DND-41 (cell line): Measurements from ENCODE around the gene KRTAP4-6.
"Not testable (repeated sequence)": the region's sequence is repeated elsewhere in the genome, so short reads cannot be mapped to it uniquely, and the experiment has no call there.

ENCODE experiments used
- ATAC-seq: fragments of 200-7000 bp; cut with Tn5 transposase; 3 replicates; pipeline ENCODE4 v1.9.1; 2021; ENCODE audit warnings: low read depth; ENCODE audit not compliant: insufficient read depth
- DNase-seq: peaks from one replicate; pipeline ENCODE4 v3.0.0-alpha.2; 2020
- H2AFZ ChIP-seq: 2 replicates; pipeline ENCODE4 v1.6.0; 2012; ENCODE audit warnings: low read depth, low read length
- H3K27ac ChIP-seq: 2 replicates; pipeline ENCODE4 v1.5.1; 2012; ENCODE audit warnings: low read length, inconsistent platforms
- H3K27me3 ChIP-seq: fragments of 200-600 bp; sonication (generic); 2 replicates; pipeline ENCODE4 v1.6.0; 2012; ENCODE audit warnings: low read length, mild to moderate bottlenecking, inconsistent platforms; ENCODE audit not compliant: insufficient read depth, poor library complexity
- H3K36me3 ChIP-seq: 2 replicates; pipeline ENCODE4 v1.5.1; 2012; ENCODE audit warnings: low read length, inconsistent platforms; ENCODE audit not compliant: insufficient read depth
- H3K4me1 ChIP-seq: 2 replicates; pipeline ENCODE4 v1.5.1; 2012; ENCODE audit warnings: mild to moderate bottlenecking, low read length; ENCODE audit not compliant: insufficient read depth
- H3K4me2 ChIP-seq: 2 replicates; pipeline ENCODE4 v1.6.0; 2012; ENCODE audit warnings: mild to moderate bottlenecking, moderate library complexity, low read length, inconsistent platforms; ENCODE audit not compliant: insufficient read depth
- H3K4me3 ChIP-seq, 2 experiments: fragments of 200-600 bp in 1 of 2; shearing (Covaris generic) in 1 of 2; 2 replicates each; pipeline ENCODE4 v1.5.1; 2012 to 2016; ENCODE audit warnings: inconsistent platforms in 2 of 2, low read length in 2 of 2, mild to moderate bottlenecking in 2 of 2, low read depth in 1 of 2, moderate library complexity in 1 of 2
- H3K79me2 ChIP-seq: 2 replicates; pipeline ENCODE4 v1.6.0; 2012; ENCODE audit warnings: low read length, inconsistent platforms; ENCODE audit not compliant: insufficient read depth
- H3K9ac ChIP-seq: 2 replicates; pipeline ENCODE4 v1.6.0; 2012; ENCODE audit warnings: low read depth, mild to moderate bottlenecking, inconsistent platforms, low read length, moderate library complexity
- H3K9me3 ChIP-seq: 2 replicates; pipeline ENCODE4 v1.5.1; 2012; ENCODE audit warnings: low read length, moderate library complexity, mild to moderate bottlenecking, inconsistent platforms; ENCODE audit not compliant: insufficient read depth, severe bottlenecking
- H4K20me1 ChIP-seq: 2 replicates; pipeline ENCODE4 v1.6.0; 2012; ENCODE audit warnings: low read length; ENCODE audit not compliant: insufficient read depth
- CTCF ChIP-seq: IDR thresholded peaks from 2 replicates; pipeline ENCODE4 v1.5.1; 2012; ENCODE audit warnings: borderline replicate concordance, low read length, moderate library complexity, mild to moderate bottlenecking; ENCODE audit not compliant: poor library complexity, severe bottlenecking; ENCODE audit errors: extremely low read depth
- EZH2 ChIP-seq: IDR thresholded peaks from 3 replicates; pipeline ENCODE4 v1.6.1; 2012; ENCODE audit warnings: borderline replicate concordance, low read depth, mild to moderate bottlenecking, moderate library complexity, low read length, inconsistent platforms; ENCODE audit not compliant: severe bottlenecking

Gene KRTAP4-6

GRCh38 chr17:41140360-41141131 is at the start of gene KRTAP4-6:
Gene KRTAP4-6 (minus strand): TSS chr17:41140544. CDS start chr17:41140487, 57 bp downstream.
- TF ChIP-seq EZH2 (no peak), CTCF (no peak)
- Histone ChIP-seq H3K9ac (no peak within 1 kb of the TSS), H3K79me2 (no peaks in the 10 kb centered on the region), H3K27ac (no peak within 1 kb of the TSS), H3K9me3 (peaks cover 18% of the 10 kb centered on the region), H3K4me3 (no peak within 1 kb of the TSS), H3K27me3 (no peaks in the 10 kb centered on the region), H4K20me1 (no peaks in the 10 kb centered on the region), H3K36me3 (no peaks in the 10 kb centered on the region), H2AFZ (no peak within 1 kb of the TSS), H3K4me2 (no peak within 1 kb of the TSS), H3K4me1 (no peaks in the 10 kb centered on the region)
- DNase-seq (no peak), ATAC-seq (no peak)

GRCh38 chr17:41189837-41190318 is 49.5 kb upstream of the KRTAP4-6 start, which contains the start of gene KRTAP9-1:
Gene KRTAP9-1 (plus strand): TSS chr17:41189887. CDS start chr17:41189887, 0 bp downstream.
- H3K79me2 ChIP-seq, H2AFZ ChIP-seq, H3K9ac ChIP-seq, ATAC-seq, H4K20me1 ChIP-seq, H3K9me3 ChIP-seq, H3K36me3 ChIP-seq, H3K27me3 ChIP-seq, H3K4me1 ChIP-seq, H3K27ac ChIP-seq, H3K4me3 ChIP-seq, H3K4me2 ChIP-seq, DNase-seq: not testable (repeated sequence)

GRCh38 chr17:41186872-41187271 is 46.5 kb upstream of the KRTAP4-6 start:
- Histone ChIP-seq H3K4me3 (no peak overlapping the region), H3K9ac (no peak overlapping the region), H4K20me1 (no peaks in the 10 kb centered on the region), H3K9me3 (no peaks in the 10 kb centered on the region), H3K4me1 (no peaks in the 10 kb centered on the region), H2AFZ (no peak overlapping the region), H3K79me2 (no peaks in the 10 kb centered on the region), H3K36me3 (no peaks in the 10 kb centered on the region), H3K27ac (no peak overlapping the region), H3K4me2 (no peak overlapping the region), H3K27me3 (peaks cover 3% of the 10 kb centered on the region)
- ATAC-seq (no peak), DNase-seq (no peak)
- TF ChIP-seq CTCF (no peak), EZH2 (no peak)

GRCh38 chr17:41185001-41185400 is 44.7 kb upstream of the KRTAP4-6 start:
- DNase-seq = no peak
- no peak overlapping the region for H2AFZ ChIP-seq
- no peak overlapping the region for H3K27ac ChIP-seq
- no peaks in the 10 kb centered on the region for H3K79me2 ChIP-seq
- no peak overlapping the region for H3K4me2 ChIP-seq
- no peaks in the 10 kb centered on the region for H3K4me1 ChIP-seq
- no peaks in the 10 kb centered on the region for H4K20me1 ChIP-seq
- ATAC-seq = no peak
- H3K4me3 ChIP-seq = no peak overlapping the region
- TF ChIP-seq CTCF (no peak), EZH2 (no peak)
- no peak overlapping the region for H3K9ac ChIP-seq
- H3K9me3 ChIP-seq = no peaks in the 10 kb centered on the region
- no peaks in the 10 kb centered on the region for H3K36me3 ChIP-seq
- peaks cover 3% of the 10 kb centered on the region for H3K27me3 ChIP-seq
